HepG2 (cell line): ENCODE data around the gene ANO2.

Source experiments
- CTCF ChIP-seq: sonication (generic); formaldehyde crosslinking; IDR thresholded peaks from 2 replicates; pipeline ENCODE4 v1.5.0; 2020; ENCODE audit warnings: mild to moderate bottlenecking, missing genetic modification reagents, moderate library complexity
- GATAD2A ChIP-seq: IDR thresholded peaks from 2 replicates; pipeline ENCODE4 v1.6.1; 2016
- POLR2A ChIP-seq, 2 experiments: IDR thresholded peaks; 2 replicates each; pipeline ENCODE4 v1.6.1; 2011; ENCODE audit warnings: low read depth in 2 of 2, low read length in 2 of 2, mild to moderate bottlenecking in 1 of 2, moderate library complexity in 1 of 2; ENCODE audit not compliant: insufficient read depth in 1 of 2
- USF2 ChIP-seq, 2 experiments: sonication (generic) in 1 of 2; formaldehyde crosslinking in 1 of 2; IDR thresholded peaks; 2 replicates each; pipeline versions ENCODE4 v1.5.1 to v1.6.1; 2011 to 2020; ENCODE audit warnings: borderline replicate concordance in 1 of 2, low read depth in 1 of 2, low read length in 1 of 2, mild to moderate bottlenecking in 1 of 2, missing genetic modification reagents in 1 of 2, moderate library complexity in 1 of 2
- ZNF678 ChIP-seq: sonication (generic); formaldehyde crosslinking; IDR thresholded peaks from 2 replicates; pipeline ENCODE4 v1.4.0; 2020; ENCODE audit warnings: mild to moderate bottlenecking, missing genetic modification reagents
- ZZZ3 ChIP-seq: sonication (generic); formaldehyde crosslinking; IDR thresholded peaks from 2 replicates; pipeline ENCODE4 v1.4.0; 2020; ENCODE audit warnings: missing genetic modification reagents, mild to moderate bottlenecking, borderline replicate concordance

- no peak for TF ChIP-seq ZNF678 (CRISPR knock-in tag)
- no peak for TF ChIP-seq USF2 (IDR thresholded peaks at IDR 0.05; ENCODE audit: low read depth, low read length)
- TF ChIP-seq USF2 (CRISPR knock-in tag; IDR thresholded peaks at IDR 0.05; ENCODE audit: borderline replicate concordance), result no peak
- no peak for TF ChIP-seq CTCF (CRISPR knock-in tag)
- no peak for TF ChIP-seq GATAD2A (CRISPR knock-in tag)
- no peak for TF ChIP-seq POLR2A (IDR thresholded peaks at IDR 0.05; ENCODE audit: insufficient read depth in 1 of 2, low read depth in 2 of 2, low read length in 2 of 2)
- TF ChIP-seq ZZZ3 (CRISPR knock-in tag), result no peak
These were observed 18.5 kb upstream of the ANO2 start for GRCh38 chr12:5963515-5963914.
